NT2/D1 (cell line): ENCODE measurements around the gene TBCB.

Source experiments
- SUZ12 ChIP-seq: IDR thresholded peaks from 2 replicates; pipeline ENCODE4 v1.6.1; 2011; ENCODE audit not compliant: insufficient read length, insufficient read depth; ENCODE audit errors: extremely low read depth
- ZNF274 ChIP-seq: IDR thresholded peaks from 2 replicates; pipeline ENCODE4 v1.6.1; 2011; ENCODE audit warnings: mild to moderate bottlenecking, low read depth, low read length

GRCh38 chr19:36121486-36122124, 6.3 kb downstream of the TBCB start:
- TF ChIP-seq ZNF274 (no peak), SUZ12 (no peak)
